MCF 10A (cell line): Measurements from ENCODE around the gene GRB14. TPM values are rescaled to one million over a fixed set of nuclear protein-coding genes. Genes with fewer than 3 reads are reported as not detected.

ENCODE experiments used
- Bru-seq: library from RNA; stranded (reverse); fragments of 400-500 nt; gene quantifications from one replicate; lab custom pipeline; 2021; lab: Mats Ljungman, UMichigan
- BruChase-seq, 2 experiments: library from RNA; stranded (reverse); fragments of 400-500 nt; gene quantifications; one replicate each; lab custom pipeline; 2021; lab: Mats Ljungman, UMichigan
- BruUV-seq: library from RNA; stranded (reverse); fragments of 400-500 nt; replicated peaks from 2 replicates; lab custom pipeline; 2021; lab: Mats Ljungman, UMichigan
- CTCF ChIA-PET: fragments of 300-600 bp; sonication (Branson Sonifier 250); formaldehyde crosslinking; extraction: SDS; loops from one replicate; lab custom pipeline; 2021; ENCODE audit warnings: antibody characterized with exemption, inconsistent platforms; lab: Yijun Ruan, JAX
- POLR2A ChIA-PET: fragments of 300-600, 350-650 bp; sonication (Branson Sonifier 250); formaldehyde crosslinking; extraction: SDS; loops from one replicate; lab custom pipeline; 2020; ENCODE audit warnings: antibody characterized with exemption, inconsistent platforms; lab: Yijun Ruan, JAX
- DNase-seq: peaks from one replicate; pipeline ENCODE4 v3.0.0-alpha.2; 2018; ENCODE audit not compliant: unreplicated experiment
- H3K27ac Mint-ChIP-seq: one replicate; pipeline ENCODE4 v1.8.0; 2022; ENCODE audit warnings: mild to moderate bottlenecking, low read depth, mixed read lengths; ENCODE audit not compliant: unreplicated experiment
- H3K27me3 Mint-ChIP-seq: one replicate; pipeline ENCODE4 v1.8.0; 2022; ENCODE audit warnings: mixed read lengths; ENCODE audit not compliant: insufficient read depth, unreplicated experiment
- H3K36me3 Mint-ChIP-seq: one replicate; pipeline ENCODE4 v1.8.0; 2022; ENCODE audit warnings: mild to moderate bottlenecking, moderate library complexity, mixed read lengths; ENCODE audit not compliant: insufficient read depth, unreplicated experiment
- H3K4me1 Mint-ChIP-seq: one replicate; pipeline ENCODE4 v1.8.0; 2022; ENCODE audit warnings: mixed read lengths; ENCODE audit not compliant: insufficient read depth, unreplicated experiment
- H3K4me3 Mint-ChIP-seq: one replicate; pipeline ENCODE4 v1.8.0; 2022; ENCODE audit warnings: mild to moderate bottlenecking, moderate library complexity, mixed read lengths; ENCODE audit not compliant: unreplicated experiment
- H3K9me3 Mint-ChIP-seq: one replicate; pipeline ENCODE4 v1.8.0; 2022; ENCODE audit warnings: mixed read lengths; ENCODE audit not compliant: unreplicated experiment
- intact Hi-C: fragments of 100-400 bp; cut with micrococcal nuclease; formaldehyde crosslinking; loops from 2 replicates; pipeline ENCODE4 v1.14.1; 2022
- long read RNA-seq: library from polyadenylated mRNA; stranded (forward); transcript quantifications from one replicate; pipeline ENCODE4 v2.0.0, GENCODE V29; 2022
- total RNA-seq: library from RNA; stranded (reverse); gene quantifications from 2 replicates; pipeline ENCODE4 v1.2.3, GENCODE V29; 2022
- TF ChIP-seq, protein P1 (sequence below): fragments of 200-600 bp; IDR thresholded peaks from one replicate; pipeline ENCODE4 v1.8.0; 2022; ENCODE audit warnings: antibody characterized with exemption, mild to moderate bottlenecking; ENCODE audit not compliant: unreplicated experiment

Gene GRB14
- total RNA-seq: 1.5 and 2.0 TPM in 2 replicates
- percentile 38 among the genes with signal in this experiment for Bru-seq, nascent RNA
- BruChase-seq, experiment 1, labeled RNA remaining after a 6-hour chase: percentile 29 among the genes with signal in this experiment
- percentile 38 among the genes with signal in this experiment for BruChase-seq, experiment 2, labeled RNA remaining after a 2-hour chase
- long read RNA-seq, partial matches to known transcripts: 1 of 6 reads
- long read RNA-seq, other reads (novel, unspliced or antisense): 1 of 6 reads

DNA sequence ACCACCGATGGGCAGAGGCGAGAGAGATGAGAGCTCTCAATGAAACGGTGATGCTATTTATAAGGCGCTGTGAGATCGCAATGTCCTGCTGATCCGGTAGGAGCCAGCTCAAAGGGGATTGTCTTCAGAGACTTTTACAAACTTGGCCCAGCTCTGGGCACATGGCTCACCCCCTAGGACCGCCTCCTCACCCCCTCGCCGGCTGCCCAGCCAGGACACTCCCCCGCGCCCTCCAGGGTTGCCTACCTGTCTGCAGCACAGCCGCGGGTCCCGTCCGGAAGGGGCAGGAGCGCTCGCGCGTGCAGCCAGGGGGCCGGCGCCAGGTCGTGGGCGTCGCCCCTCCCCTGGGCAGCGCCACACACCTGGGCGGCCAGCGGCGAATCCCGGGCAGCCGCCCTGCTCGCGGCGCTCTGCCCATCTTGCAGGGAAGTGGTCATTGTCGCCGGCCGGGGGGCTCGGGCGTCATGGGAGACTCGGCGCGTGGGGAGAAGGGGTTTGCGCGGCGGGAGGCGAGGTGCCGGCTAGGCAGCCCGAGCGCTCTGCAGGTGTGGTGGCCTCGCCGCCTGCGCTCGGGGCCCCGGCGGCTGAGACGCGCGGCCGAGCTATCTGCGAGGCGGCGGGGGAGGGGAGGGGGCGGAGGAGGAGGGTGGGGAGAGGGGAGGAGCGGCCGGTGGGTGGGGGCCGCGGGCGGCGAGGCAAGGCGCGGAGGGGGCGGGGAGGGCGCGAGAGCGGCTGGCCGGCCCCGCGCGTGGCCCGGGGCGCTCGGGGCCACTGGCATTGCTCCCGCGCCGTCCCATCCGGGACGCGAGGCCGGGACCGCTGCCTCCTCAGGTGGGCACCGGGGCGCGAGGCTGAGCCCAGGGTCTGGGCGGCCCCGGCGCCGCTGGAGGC is at the start of gene GRB14:
Gene GRB14 (minus strand): TSS at position 610 of the 891 bp plus-strand sequence. CDS start 173 bp downstream, at position 437.
- no peaks in the 10 kb centered on the region for H3K27me3 Mint-ChIP-seq
- peaks cover 22% of the 10 kb centered on the region for H3K4me1 Mint-ChIP-seq
- H3K27ac Mint-ChIP-seq: no peak within 1 kb of the TSS
- ChIA-PET CTCF (interaction anchor here (0.7 to 1.6 kb wide), 6 partner anchors 13 to 61 kb away, joined by 3 to 6 read pairs (median 4); no protein-coding TSS in a partner anchor), POLR2A (interaction anchor here (0.6 to 1.4 kb wide), 3 partner anchors 26 to 289 kb away, joined by 3 read pairs; no protein-coding TSS in a partner anchor)
- no peaks in the 10 kb centered on the region for H3K9me3 Mint-ChIP-seq
- H3K4me3 Mint-ChIP-seq: peak within 1 kb of the TSS; percentile 72
- H3K36me3 Mint-ChIP-seq: no peaks in the 10 kb centered on the region
- TF ChIP-seq, protein P1, sequence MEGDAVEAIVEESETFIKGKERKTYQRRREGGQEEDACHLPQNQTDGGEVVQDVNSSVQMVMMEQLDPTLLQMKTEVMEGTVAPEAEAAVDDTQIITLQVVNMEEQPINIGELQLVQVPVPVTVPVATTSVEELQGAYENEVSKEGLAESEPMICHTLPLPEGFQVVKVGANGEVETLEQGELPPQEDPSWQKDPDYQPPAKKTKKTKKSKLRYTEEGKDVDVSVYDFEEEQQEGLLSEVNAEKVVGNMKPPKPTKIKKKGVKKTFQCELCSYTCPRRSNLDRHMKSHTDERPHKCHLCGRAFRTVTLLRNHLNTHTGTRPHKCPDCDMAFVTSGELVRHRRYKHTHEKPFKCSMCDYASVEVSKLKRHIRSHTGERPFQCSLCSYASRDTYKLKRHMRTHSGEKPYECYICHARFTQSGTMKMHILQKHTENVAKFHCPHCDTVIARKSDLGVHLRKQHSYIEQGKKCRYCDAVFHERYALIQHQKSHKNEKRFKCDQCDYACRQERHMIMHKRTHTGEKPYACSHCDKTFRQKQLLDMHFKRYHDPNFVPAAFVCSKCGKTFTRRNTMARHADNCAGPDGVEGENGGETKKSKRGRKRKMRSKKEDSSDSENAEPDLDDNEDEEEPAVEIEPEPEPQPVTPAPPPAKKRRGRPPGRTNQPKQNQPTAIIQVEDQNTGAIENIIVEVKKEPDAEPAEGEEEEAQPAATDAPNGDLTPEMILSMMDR: no peak
- intact Hi-C loops: no loop called here
- peak; percentile 85 for DNase-seq
- BruUV-seq: no TSS peak

GRCh38 chr2:164669291-164669690 is 48.0 kb upstream of the GRB14 start:
- Mint-ChIP-seq H3K4me3 (no peak overlapping the region), H3K4me1 (no peaks in the 10 kb centered on the region), H3K27ac (no peak overlapping the region), H3K27me3 (no peaks in the 10 kb centered on the region), H3K9me3 (no peaks in the 10 kb centered on the region), H3K36me3 (no peaks in the 10 kb centered on the region)
- no peak for DNase-seq
- ChIA-PET POLR2A (interaction anchor here (0.6 kb wide), 1 partner anchor 9 kb away, joined by 4 read pairs; no protein-coding TSS in a partner anchor), CTCF (interaction anchor here (0.6 kb wide), 1 partner anchor 10 kb away, joined by 3 read pairs; no protein-coding TSS in a partner anchor)
- no TSS peak for BruUV-seq
- intact Hi-C loops: no loop called here
- TF ChIP-seq, protein P1: no peak

DNA sequence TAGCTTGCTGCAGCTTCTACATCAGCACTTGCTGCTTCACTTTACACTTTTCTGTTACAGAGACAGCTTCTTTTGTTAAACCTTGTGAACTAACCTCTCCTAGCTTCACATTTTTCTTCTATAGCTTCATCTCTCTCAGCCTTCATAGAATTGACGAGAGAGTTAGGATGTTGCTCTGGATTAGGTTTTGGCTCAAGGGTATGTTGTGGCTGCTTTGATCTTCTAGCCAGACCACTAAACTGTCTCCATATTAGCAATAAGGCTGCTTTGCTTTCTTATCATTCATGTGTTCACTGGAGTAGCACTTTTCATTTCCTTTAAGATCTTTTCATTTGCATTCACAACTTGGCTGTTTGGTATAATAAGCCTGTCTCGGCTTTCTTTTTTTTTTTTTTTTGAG is 46.3 kb upstream of the GRB14 start:
- Mint-ChIP-seq H3K4me1 (no peaks in the 10 kb centered on the region), H3K27ac (no peak overlapping the region), H3K9me3 (no peaks in the 10 kb centered on the region), H3K36me3 (peaks cover 4% of the 10 kb centered on the region), H3K27me3 (no peaks in the 10 kb centered on the region), H3K4me3 (no peak overlapping the region)
- intact Hi-C loops: no loop called here
- no peak for DNase-seq
- ChIA-PET CTCF (interaction anchor here (0.8 kb wide), 1 partner anchor 13 kb away, joined by 3 read pairs; no protein-coding TSS in a partner anchor), POLR2A (no interaction called here)
- TF ChIP-seq, protein P1: no peak
- BruUV-seq: no TSS peak
